GM19468 (cell line): ENCODE measurements around the gene FOXN3.

ENCODE experiments used
- ATAC-seq: cut with Tn5 transposase; IDR thresholded peaks from one replicate; pipeline ENCODE4 v1.9.1; 2021; ENCODE audit warnings: mild to moderate bottlenecking, moderate library complexity, moderate number of reproducible peaks; ENCODE audit not compliant: unreplicated experiment; ENCODE audit errors: extremely low read depth

The FOXN3 gene

GRCh38 chr14:89366864-89367778 is 49.9 kb downstream of the FOXN3 start:
- no peak for ATAC-seq

GRCh38 chr14:89365061-89365801 is 51.8 kb downstream of the FOXN3 start:
- peak; percentile 72 for ATAC-seq

GRCh38 chr14:89364316-89364715 is 52.7 kb downstream of the FOXN3 start:
- no peak for ATAC-seq

GRCh38 chr14:89360277-89360676 is 56.8 kb downstream of the FOXN3 start:
- no peak for ATAC-seq

GRCh38 chr14:89359477-89360222 is 57.4 kb downstream of the FOXN3 start:
- ATAC-seq = no peak

GRCh38 chr14:89357655-89358297 is 59.3 kb downstream of the FOXN3 start:
- ATAC-seq = no peak

- no peak for ATAC-seq
Measured at GRCh38 chr14:89356927-89357326, 60.1 kb downstream of the FOXN3 start.

GRCh38 chr14:89356496-89356895 is 60.5 kb downstream of the FOXN3 start:
- no peak for ATAC-seq

- no peak for ATAC-seq
Measured at GRCh38 chr14:89353766-89354113, 63.3 kb downstream of the FOXN3 start.

- ATAC-seq = no peak
Measured at GRCh38 chr14:89352976-89353765, 63.9 kb downstream of the FOXN3 start.

- ATAC-seq = no peak
Measured at GRCh38 chr14:89351516-89352404, 65.3 kb downstream of the FOXN3 start.

GRCh38 chr14:89351221-89351515 is 65.9 kb downstream of the FOXN3 start:
- no peak for ATAC-seq

GRCh38 chr14:89350152-89350551 is 66.9 kb downstream of the FOXN3 start:
- ATAC-seq = no peak

GRCh38 chr14:89349171-89350008 is 67.6 kb downstream of the FOXN3 start:
- no peak for ATAC-seq

GRCh38 chr14:89348722-89349121 is 68.3 kb downstream of the FOXN3 start:
- ATAC-seq = no peak

- ATAC-seq = no peak
Measured at GRCh38 chr14:89347885-89348284, 69.1 kb downstream of the FOXN3 start.

GRCh38 chr14:89344920-89345254 is 72.1 kb downstream of the FOXN3 start:
- ATAC-seq = no peak

- ATAC-seq = no peak
Measured at GRCh38 chr14:89343356-89343755, 73.7 kb downstream of the FOXN3 start.
